OCI-LY1 (cell line): ENCODE measurements around the gene DPM2.

Source experiments
- H2AFZ ChIP-seq: fragments of 200-600 bp; sonication (generic), shearing (Covaris generic); 2 replicates; pipeline ENCODE4 v1.6.0; 2014; ENCODE audit warnings: antibody characterized with exemption, mild to moderate bottlenecking, low read length
- H3F3A ChIP-seq: fragments of 200-600 bp; sonication (generic), shearing (Covaris generic); 2 replicates; pipeline ENCODE4 v1.6.0; 2014; ENCODE audit warnings: mild to moderate bottlenecking, antibody characterized with exemption, low read length, moderate library complexity; ENCODE audit not compliant: insufficient read depth
- H3K27ac ChIP-seq: fragments of 200-600 bp; sonication (generic); 2 replicates; pipeline ENCODE4 v1.5.1; 2014; ENCODE audit warnings: low read length, mixed run types, mild to moderate bottlenecking, low read depth; ENCODE audit not compliant: poor library complexity, severe bottlenecking
- H3K27me3 ChIP-seq: fragments of 200-600 bp; sonication (generic); 2 replicates; pipeline ENCODE4 v1.6.0; 2014; ENCODE audit warnings: antibody characterized with exemption, mild to moderate bottlenecking, low read length, moderate library complexity; ENCODE audit not compliant: insufficient read depth
- H3K36me3 ChIP-seq: fragments of 200-600 bp; sonication (generic); 2 replicates; pipeline ENCODE4 v1.6.1; 2014; ENCODE audit warnings: mild to moderate bottlenecking, antibody characterized with exemption, low read length, moderate library complexity, mixed read lengths; ENCODE audit not compliant: insufficient read depth
- H3K4me1 ChIP-seq: fragments of 200-600 bp; sonication (generic); 2 replicates; pipeline ENCODE4 v1.5.1; 2014; ENCODE audit warnings: mild to moderate bottlenecking, low read length, moderate library complexity; ENCODE audit not compliant: insufficient read depth, severe bottlenecking
- H3K4me2 ChIP-seq: fragments of 200-600 bp; sonication (generic), shearing (Covaris generic); 2 replicates; pipeline ENCODE4 v1.6.1; 2014; ENCODE audit warnings: low read length
- H3K4me3 ChIP-seq: fragments of 200-600 bp; sonication (generic); 2 replicates; pipeline ENCODE4 v1.5.1; 2014; ENCODE audit warnings: low read length, low read depth, mild to moderate bottlenecking, mixed read lengths; ENCODE audit not compliant: poor library complexity, severe bottlenecking
- H3K79me2 ChIP-seq: fragments of 200-600 bp; shearing (Covaris generic); 2 replicates; pipeline ENCODE4 v1.6.1; 2016; ENCODE audit warnings: mixed run types, low read length, mixed read lengths; ENCODE audit not compliant: insufficient read depth
- H3K9ac ChIP-seq: fragments of 200-600 bp; sonication (generic), shearing (Covaris generic); 2 replicates; pipeline ENCODE4 v1.6.1; 2014; ENCODE audit warnings: mild to moderate bottlenecking, low read length, mixed read lengths
- H3K9me2 ChIP-seq: fragments of 200-600 bp; sonication (generic), shearing (Covaris generic); 2 replicates; pipeline ENCODE4 v1.6.1; 2014; ENCODE audit warnings: low read depth, mild to moderate bottlenecking, low read length, mixed read lengths
- H3K9me3 ChIP-seq: fragments of 200-600 bp; shearing (Covaris generic); 2 replicates; pipeline ENCODE4 v1.6.1; 2014; ENCODE audit warnings: low read length, mixed read lengths
- H4K20me1 ChIP-seq: fragments of 200-600 bp; sonication (generic), shearing (Covaris generic); 2 replicates; pipeline ENCODE4 v1.6.0; 2016; ENCODE audit warnings: mild to moderate bottlenecking, low read length; ENCODE audit not compliant: insufficient read depth
- EZH2 ChIP-seq: fragments of 200-600 bp; sonication (generic), shearing (Covaris generic); IDR thresholded peaks from 2 replicates; pipeline ENCODE4 v1.8.0; 2017; ENCODE audit warnings: borderline replicate concordance, mixed run types, mild to moderate bottlenecking, antibody characterized with exemption, low read length, moderate library complexity, mixed read lengths
- TF ChIP-seq, protein P1 (sequence below): fragments of 200-600 bp; sonication (generic), shearing (Covaris generic); IDR thresholded peaks from 2 replicates; pipeline ENCODE4 v1.5.1; 2017; ENCODE audit warnings: mild to moderate bottlenecking, antibody characterized with exemption, low read length, moderate library complexity, mixed read lengths

Gene DPM2

DNA sequence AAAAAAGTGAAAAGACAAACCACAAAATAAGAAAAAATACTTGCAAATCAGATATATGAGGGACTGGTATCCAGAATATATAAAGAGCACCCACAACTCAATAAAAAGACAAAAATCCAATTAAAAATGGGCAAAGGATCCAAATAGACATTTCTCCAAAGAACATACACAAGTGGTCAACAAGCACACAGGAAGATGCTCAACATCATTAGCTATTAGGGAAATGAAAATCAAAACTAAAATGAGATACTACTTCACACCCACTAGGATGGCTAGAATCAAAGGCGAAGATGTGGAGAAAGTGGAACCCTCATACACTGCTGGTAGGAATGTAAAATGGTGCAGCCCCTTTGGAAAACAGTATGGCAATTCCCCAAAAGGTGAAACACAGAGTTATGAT lies 21.1 kb upstream of the DPM2 start:
- Histone ChIP-seq H3K4me2 (no peak overlapping the region), H3K9ac (no peak overlapping the region), H3K36me3 (peaks cover 20% of the 10 kb centered on the region), H3K9me3 (no peaks in the 10 kb centered on the region), H3F3A (no peaks in the 10 kb centered on the region), H3K27me3 (no peaks in the 10 kb centered on the region), H3K4me3 (no peak overlapping the region), H2AFZ (no peak overlapping the region), H4K20me1 (no peaks in the 10 kb centered on the region), H3K9me2 (no peaks in the 10 kb centered on the region), H3K4me1 (peaks cover 34% of the 10 kb centered on the region), H3K79me2 (peaks cover 67% of the 10 kb centered on the region), H3K27ac (no peak overlapping the region)
- TF ChIP-seq EZH2 = no peak
- TF ChIP-seq, protein P1, sequence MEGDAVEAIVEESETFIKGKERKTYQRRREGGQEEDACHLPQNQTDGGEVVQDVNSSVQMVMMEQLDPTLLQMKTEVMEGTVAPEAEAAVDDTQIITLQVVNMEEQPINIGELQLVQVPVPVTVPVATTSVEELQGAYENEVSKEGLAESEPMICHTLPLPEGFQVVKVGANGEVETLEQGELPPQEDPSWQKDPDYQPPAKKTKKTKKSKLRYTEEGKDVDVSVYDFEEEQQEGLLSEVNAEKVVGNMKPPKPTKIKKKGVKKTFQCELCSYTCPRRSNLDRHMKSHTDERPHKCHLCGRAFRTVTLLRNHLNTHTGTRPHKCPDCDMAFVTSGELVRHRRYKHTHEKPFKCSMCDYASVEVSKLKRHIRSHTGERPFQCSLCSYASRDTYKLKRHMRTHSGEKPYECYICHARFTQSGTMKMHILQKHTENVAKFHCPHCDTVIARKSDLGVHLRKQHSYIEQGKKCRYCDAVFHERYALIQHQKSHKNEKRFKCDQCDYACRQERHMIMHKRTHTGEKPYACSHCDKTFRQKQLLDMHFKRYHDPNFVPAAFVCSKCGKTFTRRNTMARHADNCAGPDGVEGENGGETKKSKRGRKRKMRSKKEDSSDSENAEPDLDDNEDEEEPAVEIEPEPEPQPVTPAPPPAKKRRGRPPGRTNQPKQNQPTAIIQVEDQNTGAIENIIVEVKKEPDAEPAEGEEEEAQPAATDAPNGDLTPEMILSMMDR = no peak

DNA sequence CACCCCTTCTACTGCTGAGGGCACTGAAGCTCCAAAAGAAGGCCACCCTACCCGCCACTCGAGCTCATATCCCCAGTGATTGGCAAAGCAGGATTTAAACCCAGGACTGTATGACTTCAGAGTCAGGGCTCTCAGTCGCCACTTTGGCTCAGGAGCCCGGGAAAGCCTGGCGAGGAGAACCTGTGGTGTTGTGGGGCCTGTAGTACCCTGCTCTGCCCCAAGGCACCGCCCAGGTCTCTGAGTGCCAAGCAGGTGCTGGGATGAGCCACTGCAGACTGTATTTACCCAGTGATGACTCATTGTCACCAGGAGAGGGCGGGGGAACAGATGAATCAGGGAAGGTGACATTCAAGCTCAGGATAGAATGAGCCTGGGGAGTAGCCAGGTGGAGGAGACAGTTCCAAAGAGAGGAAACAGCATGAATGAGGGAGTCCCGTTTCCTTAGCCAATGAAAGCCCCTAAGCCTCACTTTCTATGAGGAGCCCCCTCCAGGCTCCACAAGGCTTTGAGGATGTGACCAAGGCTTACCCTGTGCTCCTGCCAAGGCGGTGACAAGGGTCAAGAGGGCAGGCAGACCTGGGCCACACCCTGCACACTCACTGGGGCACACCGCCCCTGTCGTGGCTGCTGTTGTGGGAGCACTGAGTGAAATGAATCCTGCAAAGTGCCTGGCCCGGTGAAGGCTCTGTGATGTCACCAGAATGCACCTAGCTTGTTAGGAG lies 17.8 kb upstream of the DPM2 start:
- no peak for TF ChIP-seq EZH2
- TF ChIP-seq, protein P1 = peak; percentile 78
- peaks cover 56% of the 10 kb centered on the region for H3K79me2 ChIP-seq
- peaks cover 27% of the 10 kb centered on the region for H3K4me1 ChIP-seq
- peaks cover 19% of the 10 kb centered on the region; the same call in 1 of the 2 replicates for H3K36me3 ChIP-seq
- H3K27me3 ChIP-seq = no peaks in the 10 kb centered on the region
- no peak overlapping the region; the same call in 1 of the 2 replicates for H3K9ac ChIP-seq
- H2AFZ ChIP-seq = no peak overlapping the region
- H4K20me1 ChIP-seq = no peaks in the 10 kb centered on the region
- no peak overlapping the region for H3K4me3 ChIP-seq
- no peaks in the 10 kb centered on the region for H3F3A ChIP-seq
- no peaks in the 10 kb centered on the region for H3K9me2 ChIP-seq
- peak overlapping the region; percentile 21; the same call in 1 of the 2 replicates for H3K4me2 ChIP-seq
- no peaks in the 10 kb centered on the region for H3K9me3 ChIP-seq
- peak overlapping the region; percentile 34 for H3K27ac ChIP-seq

DNA sequence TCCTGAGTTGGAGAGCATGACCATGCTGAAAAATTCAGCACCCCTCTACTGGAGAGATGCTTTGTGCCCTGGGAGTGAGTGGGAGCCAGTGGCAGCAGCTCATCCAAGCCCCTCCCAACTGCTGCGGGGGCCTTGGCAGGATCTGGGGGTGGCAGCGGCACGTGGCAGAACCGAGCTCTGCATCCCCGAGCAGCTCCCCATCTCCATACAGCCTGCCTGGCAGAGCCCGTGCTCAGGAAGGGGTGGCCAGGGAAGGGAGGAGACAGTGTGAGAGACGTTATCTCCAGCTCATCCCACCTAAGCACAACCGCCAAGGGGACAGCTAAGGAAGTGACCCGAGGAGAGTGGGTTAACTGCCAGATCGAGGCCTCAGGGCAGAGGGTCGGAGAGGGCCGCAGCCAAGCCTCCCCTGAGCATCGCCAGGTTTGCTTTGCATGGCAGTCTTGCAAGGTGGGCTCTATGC lies 17.2 kb upstream of the DPM2 start:
- Histone ChIP-seq H3K27ac (peak overlapping the region; percentile 34), H3K4me1 (peaks cover 33% of the 10 kb centered on the region), H3K9me2 (no peaks in the 10 kb centered on the region), H3K4me3 (no peak overlapping the region), H3K9ac (no peak overlapping the region; the same call in 1 of the 2 replicates), H4K20me1 (no peaks in the 10 kb centered on the region), H3K36me3 (peaks cover 25% of the 10 kb centered on the region; the same call in 1 of the 2 replicates), H3K4me2 (peak overlapping the region; percentile 3; the same call in 1 of the 2 replicates), H2AFZ (no peak overlapping the region), H3K27me3 (no peaks in the 10 kb centered on the region), H3K9me3 (no peaks in the 10 kb centered on the region), H3F3A (no peaks in the 10 kb centered on the region), H3K79me2 (peaks cover 56% of the 10 kb centered on the region)
- TF ChIP-seq EZH2 = no peak
- TF ChIP-seq, protein P1 = no peak
